ENCODE measurements around the gene GNB1.
"Not testable (repeated sequence)": the region's sequence is repeated elsewhere in the genome, so short reads cannot be mapped to it uniquely, and the experiment has no call there.

- TF ChIP-seq BHLHE40 (IDR thresholded peaks at IDR 0.05; ENCODE audit: borderline replicate concordance); HDGF (IDR thresholded peaks at IDR 0.05; ENCODE audit: borderline replicate concordance); TARDBP (IDR thresholded peaks at IDR 0.05); SP1 (IDR thresholded peaks at IDR 0.05); ELF4 (IDR thresholded peaks at IDR 0.05); ZNF384 (IDR thresholded peaks at IDR 0.05); CTBP1 (IDR thresholded peaks at IDR 0.05; ENCODE audit: borderline replicate concordance); SUZ12 (IDR thresholded peaks at IDR 0.05); ARNT (IDR thresholded peaks at IDR 0.05); FOXM1 (IDR thresholded peaks at IDR 0.05; ENCODE audit: borderline replicate concordance); L3MBTL2 (conservative IDR thresholded peaks at IDR 0.05); PKNOX1 (IDR thresholded peaks at IDR 0.05); FOXK2 (IDR thresholded peaks at IDR 0.05); LEF1 (IDR thresholded peaks at IDR 0.05; ENCODE audit: borderline replicate concordance): not testable (repeated sequence)
Measured at GRCh38 chr1:1859970-1860697, 30.8 kb downstream of the GNB1 start.
